GM04504 (cell line): ENCODE data around the gene NHLRC3.
"Not testable (repeated sequence)": the region's sequence is repeated elsewhere in the genome, so short reads cannot be mapped to it uniquely, and the experiment has no call there.

Experiments
- DNase-seq: peaks from one replicate; pipeline ENCODE4 v3.0.0-alpha.2; 2012; ENCODE audit warnings: low read depth

The NHLRC3 gene

DNA sequence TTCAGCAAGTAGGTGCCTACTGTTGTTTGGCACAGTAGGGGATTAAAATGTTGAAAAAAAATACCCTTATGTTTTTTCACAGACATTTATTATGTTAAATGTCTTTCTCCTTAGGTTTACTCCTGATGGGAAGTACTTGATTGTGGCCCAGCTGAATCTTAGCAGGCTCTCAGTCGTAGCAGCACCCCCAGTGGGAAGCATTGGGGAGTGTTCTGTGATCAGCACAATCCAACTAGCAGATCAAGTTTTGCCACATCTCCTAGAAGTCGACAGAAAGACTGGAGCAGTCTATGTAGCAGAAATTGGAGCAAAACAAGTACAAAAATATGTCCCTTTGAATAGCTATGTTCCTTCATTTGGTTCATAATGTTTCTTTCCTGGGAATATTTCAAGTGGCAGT, 9.3 kb downstream of the NHLRC3 start:
- no peak for DNase-seq

- DNase-seq = no peak
Measured at GRCh38 chr13:39048806-39049205, 10.6 kb downstream of the NHLRC3 start.

- DNase-seq = no peak
Measured at GRCh38 chr13:39049274-39049673, 11.0 kb downstream of the NHLRC3 start.

DNA sequence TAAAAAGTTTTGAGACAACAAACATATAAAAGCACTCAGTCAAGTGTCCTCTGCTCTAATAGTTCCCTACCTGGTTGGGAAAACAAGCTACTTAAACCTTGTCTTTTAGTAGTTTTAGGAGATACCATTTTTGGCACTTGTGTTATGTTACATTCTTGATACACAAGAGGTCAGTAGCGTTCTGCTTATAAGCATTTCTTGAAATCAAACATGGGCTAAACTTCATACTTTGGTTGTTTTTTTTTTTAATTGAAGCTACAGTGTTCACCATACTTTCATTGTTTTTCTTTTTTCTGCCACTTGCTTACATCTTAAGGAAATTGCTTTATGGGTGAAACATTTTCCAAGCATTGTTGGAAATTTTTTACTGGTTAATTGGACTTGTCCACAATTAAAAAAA, 12.9 kb downstream of the NHLRC3 start:
- no peak for DNase-seq

- DNase-seq = no peak
Measured at GRCh38 chr13:39052944-39053343, 14.7 kb downstream of the NHLRC3 start.

- no peak for DNase-seq
Measured at GRCh38 chr13:39054112-39054511, 15.9 kb downstream of the NHLRC3 start.

DNA sequence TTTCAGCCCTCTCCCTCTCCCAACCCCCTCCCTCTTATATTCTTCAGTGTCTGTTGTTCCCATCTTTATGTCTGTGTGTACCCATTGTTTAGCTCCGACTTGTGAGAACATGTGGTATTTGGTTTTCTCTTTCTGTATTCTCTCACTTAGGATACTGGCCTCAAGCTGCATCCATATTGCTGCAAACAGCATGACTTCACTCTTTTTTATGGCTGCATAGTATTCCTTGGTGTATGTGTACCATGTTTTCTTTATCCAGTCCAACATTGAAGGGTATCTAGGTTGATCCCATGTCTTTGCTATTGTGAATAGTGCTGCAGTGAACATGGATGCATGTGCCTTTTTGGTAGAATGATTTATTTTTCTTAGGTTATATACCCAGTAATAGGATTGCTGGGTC, 17.8 kb downstream of the NHLRC3 start:
- DNase-seq = no peak

GRCh38 chr13:39058040-39058439, 19.8 kb downstream of the NHLRC3 start:
- no peak for DNase-seq

GRCh38 chr13:39062004-39062403, 23.7 kb downstream of the NHLRC3 start:
- no peak for DNase-seq

GRCh38 chr13:39072842-39073241, 34.6 kb downstream of the NHLRC3 start:
- no peak for DNase-seq

DNA sequence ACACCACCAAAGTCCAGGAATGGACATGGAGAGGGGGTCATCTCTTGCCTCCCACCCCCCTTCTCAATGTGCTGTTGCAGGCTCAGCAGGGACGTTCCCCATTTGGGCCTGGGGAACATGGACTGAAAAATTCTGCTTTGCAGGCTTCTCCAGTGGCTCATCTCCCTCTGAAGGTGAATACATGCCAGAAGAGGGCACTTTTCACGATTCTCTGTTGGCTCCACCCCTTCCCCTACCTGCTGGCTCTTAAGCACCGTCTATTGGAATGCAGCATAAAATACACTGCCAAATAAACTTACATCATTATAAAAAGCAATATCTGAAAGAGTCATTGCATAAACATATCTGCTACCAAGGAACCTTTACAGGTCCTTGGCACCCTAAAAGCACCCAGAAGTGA, 35.7 kb downstream of the NHLRC3 start:
- no peak for DNase-seq

GRCh38 chr13:39086251-39086945, 48.1 kb downstream of the NHLRC3 start:
- not testable (repeated sequence) for DNase-seq

DNA sequence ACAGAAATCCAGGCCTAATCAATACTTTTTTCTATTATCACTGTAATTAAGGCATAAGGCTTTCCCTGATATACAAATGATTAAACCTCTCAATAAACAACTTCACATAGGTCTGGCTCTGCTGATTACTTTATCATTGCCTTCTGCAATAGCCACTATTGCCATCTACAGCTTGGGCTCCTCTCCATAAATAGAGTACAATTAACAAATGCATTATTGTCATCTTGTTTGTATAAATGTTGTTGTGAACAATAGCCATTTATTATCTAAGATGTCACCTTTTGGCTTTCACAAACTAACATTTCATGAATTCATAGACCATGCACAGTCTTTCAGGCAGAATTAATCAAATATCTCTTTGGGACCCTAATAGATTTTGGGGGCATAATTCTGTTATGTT, 53.3 kb downstream of the NHLRC3 start:
- no peak for DNase-seq

DNA sequence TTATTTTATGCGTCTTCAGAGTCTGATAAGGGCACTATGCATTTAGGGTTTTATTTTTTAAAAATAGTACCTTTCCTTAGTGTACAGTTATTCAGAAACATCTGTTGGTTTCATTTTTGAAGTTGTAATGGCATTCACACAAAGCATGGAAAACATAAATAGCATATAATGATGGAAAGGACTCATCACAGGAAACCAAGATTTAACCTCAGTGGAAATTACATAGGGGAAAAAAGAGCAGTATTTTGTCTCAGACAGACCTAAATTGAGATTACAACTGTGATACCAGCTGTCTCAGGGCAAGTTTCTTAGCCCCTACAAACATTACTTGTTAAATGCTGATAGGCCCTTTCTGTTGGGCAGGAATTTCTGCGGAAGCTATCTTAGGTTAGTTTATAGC, 57.2 kb downstream of the NHLRC3 start:
- DNase-seq = no peak

DNA sequence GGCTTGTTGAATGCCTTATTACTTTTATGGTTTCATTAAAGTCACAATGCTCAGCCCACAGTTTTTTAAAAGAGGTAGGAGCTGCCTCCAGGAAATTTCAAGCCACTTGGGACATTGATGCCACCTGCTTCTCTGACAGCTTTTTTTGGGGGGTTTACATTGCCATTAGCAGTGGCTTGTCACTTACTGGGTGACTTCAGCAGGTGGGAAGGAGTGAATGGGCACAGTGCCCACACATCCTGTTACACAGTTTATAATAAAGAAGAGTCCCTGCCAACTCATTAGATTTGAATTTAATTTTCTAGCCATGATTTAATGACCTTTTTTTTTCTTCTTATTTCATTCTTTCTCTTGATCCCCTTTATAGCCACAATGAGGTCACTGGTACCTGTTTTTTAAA, 61.0 kb downstream of the NHLRC3 start:
- no peak for DNase-seq
